Measurements from ENCODE around the gene MMP25.

Gene MMP25

GRCh38 chr16:3022684-3023414 is 23.5 kb upstream of the MMP25 start:
- H3K27ac ChIP-seq = peak overlapping the region; percentile 88

GRCh38 chr16:3023415-3023668 is 23.0 kb upstream of the MMP25 start:
- TF ChIP-seq CTCF (IDR thresholded peaks at IDR 0.05) = no peak
- TF ChIP-seq ZFX (IDR thresholded peaks at IDR 0.05; ENCODE audit: borderline replicate concordance) = no peak
- H3K27ac ChIP-seq = peak overlapping the region; percentile 88

More at GRCh38 chr16:3022684-3023414, 23.5 kb upstream of the MMP25 start:
- no peak for TF ChIP-seq CTCF (IDR thresholded peaks at IDR 0.05)

GRCh38 chr16:3023669-3024478 is 22.5 kb upstream of the MMP25 start, which contains the start of the genes HCFC1R1 and THOC6:
TSS of gene HCFC1R1 (minus strand) at chr16:3023942. CDS start at chr16:3023941, 1 bp downstream.
TSS of gene THOC6 (plus strand) at chr16:3024035. CDS start at chr16:3024327, 292 bp downstream.
- no peak for TF ChIP-seq ZFX (IDR thresholded peaks at IDR 0.05; ENCODE audit: borderline replicate concordance)
- peak within 1 kb of the TSS; percentile 88 for H3K27ac ChIP-seq

- TF ChIP-seq ZFX (IDR thresholded peaks at IDR 0.05; ENCODE audit: borderline replicate concordance) (no peak), CTCF (IDR thresholded peaks at IDR 0.05) (no peak)
- H3K27ac ChIP-seq = peak overlapping the region; percentile 88
These were observed 21.0 kb upstream of the MMP25 start for GRCh38 chr16:3025032-3026002.

GRCh38 chr16:3026003-3026378 is 20.4 kb upstream of the MMP25 start:
- TF ChIP-seq ZFX (IDR thresholded peaks at IDR 0.05; ENCODE audit: borderline replicate concordance) = no peak
- no peak for TF ChIP-seq CTCF (IDR thresholded peaks at IDR 0.05)
- H3K27ac ChIP-seq = no peak overlapping the region

- TF ChIP-seq CTCF (IDR thresholded peaks at IDR 0.05) (no peak), ZFX (IDR thresholded peaks at IDR 0.05; ENCODE audit: borderline replicate concordance) (no peak)
- peak overlapping the region; percentile 70; the same call in 1 of the 2 replicates for H3K27ac ChIP-seq
These were observed 19.5 kb upstream of the MMP25 start for GRCh38 chr16:3026609-3027488.

- TF ChIP-seq CTCF (IDR thresholded peaks at IDR 0.05) (no peak), ZFX (IDR thresholded peaks at IDR 0.05; ENCODE audit: borderline replicate concordance) (no peak)
- peak overlapping the region; percentile 70 for H3K27ac ChIP-seq
These were observed 18.9 kb upstream of the MMP25 start for GRCh38 chr16:3027489-3027795.

All from 22Rv1 (cell line).